HFFc6 (cell line): Measurements from ENCODE around the gene PSME1. TPM values are rescaled to one million over a fixed set of nuclear protein-coding genes. Genes with fewer than 3 reads are reported as not detected.

ENCODE experiments used
- DNase-seq: peaks from one replicate; pipeline ENCODE4 v3.0.0-alpha.2; 2018
- H3K27ac Mint-ChIP-seq: 2 replicates; pipeline ENCODE4 v1.8.0; 2020; ENCODE audit warnings: mild to moderate bottlenecking, mixed read lengths
- H3K27me3 Mint-ChIP-seq: 2 replicates; pipeline ENCODE4 v1.8.0; 2021; ENCODE audit warnings: mild to moderate bottlenecking, moderate library complexity, mixed read lengths; ENCODE audit not compliant: insufficient read depth
- H3K36me3 Mint-ChIP-seq: 2 replicates; pipeline ENCODE4 v1.8.0; 2021; ENCODE audit warnings: low read depth, mixed read lengths
- H3K4me1 Mint-ChIP-seq: 2 replicates; pipeline ENCODE4 v1.8.0; 2020; ENCODE audit warnings: low read depth, mixed read lengths
- H3K4me3 Mint-ChIP-seq: 2 replicates; pipeline ENCODE4 v1.8.0; 2020; ENCODE audit warnings: mild to moderate bottlenecking, moderate library complexity, mixed read lengths
- H3K9me3 Mint-ChIP-seq: 2 replicates; pipeline ENCODE4 v1.8.0; 2020; ENCODE audit warnings: mild to moderate bottlenecking, mixed read lengths
- CTCF ChIP-seq: fragments of 200-600 bp; sonication (generic); IDR thresholded peaks from 2 replicates; pipeline ENCODE4 v1.5.0; 2021; ENCODE audit warnings: antibody characterized with exemption, mild to moderate bottlenecking
- total RNA-seq, 6 experiments: library from RNA; stranded (reverse); fragmentation: NEBNext Ultra II Directional; extraction: Animal tissue kit (Norgen Biotek cat#: 25700); gene quantifications; 2 replicates in 1 of 6; 3 replicates in 5 of 6; pipeline ENCODE4 v1.2.3, GENCODE V29; 2021

The PSME1 gene
- total RNA-seq, 6 experiments from 2014 or later = 88.4 to 120 (median 113) TPM

DNA sequence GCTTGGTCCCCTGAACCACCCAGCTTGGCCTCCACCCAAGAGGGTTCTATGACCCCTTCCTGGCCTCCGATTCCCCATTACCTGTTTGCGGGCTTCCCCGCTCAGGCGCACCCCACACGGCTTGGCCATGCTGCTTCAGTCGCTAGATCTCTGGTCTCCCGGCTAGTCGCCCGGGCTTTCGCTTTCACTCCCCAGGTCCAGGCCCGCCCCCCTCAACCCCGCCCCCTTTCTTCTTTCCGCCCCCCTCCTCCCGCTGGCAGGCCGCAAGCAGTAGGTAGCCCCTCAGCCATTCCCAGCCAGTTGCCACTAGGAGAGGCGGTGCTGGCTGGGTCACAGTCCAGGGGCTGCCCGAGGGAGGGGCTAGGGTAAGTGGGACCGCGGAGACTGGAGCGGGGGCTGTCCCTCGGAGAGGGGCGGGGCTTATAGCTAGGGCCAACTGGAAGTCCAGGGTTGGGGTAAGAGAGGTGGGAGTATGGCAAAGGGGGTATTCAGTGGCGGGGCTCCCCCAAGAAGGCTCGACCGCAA is 10.5 kb downstream of the PSME1 start, which contains the start of gene PSME2:
Gene PSME2 (minus strand): TSS at position 158 of the 525 bp plus-strand sequence. CDS start 29 bp downstream, at position 129.
- peak; percentile 95 for DNase-seq
- peaks cover 13% of the 10 kb centered on the region for H3K36me3 Mint-ChIP-seq
- peak within 1 kb of the TSS; percentile 97 for H3K27ac Mint-ChIP-seq
- no peak for TF ChIP-seq CTCF
- H3K9me3 Mint-ChIP-seq = no peaks in the 10 kb centered on the region
- H3K27me3 Mint-ChIP-seq = peaks cover 7% of the 10 kb centered on the region
- peaks cover 55% of the 10 kb centered on the region for H3K4me1 Mint-ChIP-seq
- peak within 1 kb of the TSS; percentile 98 for H3K4me3 Mint-ChIP-seq

DNA sequence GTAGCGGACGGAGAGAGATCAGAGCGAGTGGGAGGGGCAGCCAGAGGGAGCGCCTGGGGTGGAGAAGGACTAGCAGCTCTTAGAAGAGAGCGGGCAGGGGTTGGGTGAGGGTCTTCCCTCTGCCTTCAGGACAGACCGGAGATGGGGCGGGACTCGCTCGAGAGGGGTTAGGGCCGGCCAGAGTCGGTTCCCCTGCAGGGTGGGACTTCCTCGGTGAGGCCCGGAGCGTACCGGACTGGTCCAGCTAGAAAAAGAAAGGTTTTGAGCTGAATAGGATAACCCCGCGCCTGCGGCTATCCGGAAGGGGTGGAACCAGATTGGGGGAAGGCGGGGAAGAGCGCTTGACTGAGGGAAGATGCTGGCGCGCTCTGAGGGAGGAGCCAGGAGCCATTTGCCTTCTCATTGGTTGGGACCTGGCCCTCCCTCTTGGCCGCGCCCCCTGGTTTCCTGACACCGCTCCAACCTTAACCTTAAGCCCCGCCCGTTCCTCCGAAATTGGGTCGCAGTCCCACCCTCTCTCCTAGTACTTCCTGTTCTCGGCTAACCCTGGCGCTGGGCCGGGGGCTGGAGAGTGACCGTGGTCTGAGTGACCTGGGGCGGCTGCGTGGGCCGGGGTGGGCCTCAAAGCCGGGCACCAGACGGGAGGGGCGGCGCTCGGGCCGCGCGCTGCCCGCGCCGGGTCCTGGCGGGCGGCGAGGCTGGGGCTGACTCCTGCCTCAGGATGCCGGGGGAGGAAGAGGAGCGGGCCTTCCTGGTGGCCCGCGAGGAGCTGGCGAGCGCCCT is 11.2 kb downstream of the PSME1 start, which contains the start of gene RNF31:
Gene RNF31 (plus strand): TSS at position 521 of the 783 bp plus-strand sequence. CDS start 201 bp downstream, at position 722.
- Mint-ChIP-seq H3K36me3 (peaks cover 13% of the 10 kb centered on the region), H3K27ac (peak within 1 kb of the TSS; percentile 97), H3K9me3 (no peaks in the 10 kb centered on the region), H3K27me3 (peaks cover 7% of the 10 kb centered on the region), H3K4me3 (peak within 1 kb of the TSS; percentile 98), H3K4me1 (peaks cover 50% of the 10 kb centered on the region)
- TF ChIP-seq CTCF = no peak
- peak; percentile 98 for DNase-seq

- Mint-ChIP-seq H3K4me3 (peak overlapping the region; percentile 98), H3K4me1 (peaks cover 45% of the 10 kb centered on the region), H3K9me3 (no peaks in the 10 kb centered on the region), H3K36me3 (peaks cover 13% of the 10 kb centered on the region), H3K27me3 (peaks cover 7% of the 10 kb centered on the region), H3K27ac (peak overlapping the region; percentile 40)
- TF ChIP-seq CTCF = no peak
- no peak for DNase-seq
Measured at GRCh38 chr14:24147761-24148428, 11.9 kb downstream of the PSME1 start.

DNA sequence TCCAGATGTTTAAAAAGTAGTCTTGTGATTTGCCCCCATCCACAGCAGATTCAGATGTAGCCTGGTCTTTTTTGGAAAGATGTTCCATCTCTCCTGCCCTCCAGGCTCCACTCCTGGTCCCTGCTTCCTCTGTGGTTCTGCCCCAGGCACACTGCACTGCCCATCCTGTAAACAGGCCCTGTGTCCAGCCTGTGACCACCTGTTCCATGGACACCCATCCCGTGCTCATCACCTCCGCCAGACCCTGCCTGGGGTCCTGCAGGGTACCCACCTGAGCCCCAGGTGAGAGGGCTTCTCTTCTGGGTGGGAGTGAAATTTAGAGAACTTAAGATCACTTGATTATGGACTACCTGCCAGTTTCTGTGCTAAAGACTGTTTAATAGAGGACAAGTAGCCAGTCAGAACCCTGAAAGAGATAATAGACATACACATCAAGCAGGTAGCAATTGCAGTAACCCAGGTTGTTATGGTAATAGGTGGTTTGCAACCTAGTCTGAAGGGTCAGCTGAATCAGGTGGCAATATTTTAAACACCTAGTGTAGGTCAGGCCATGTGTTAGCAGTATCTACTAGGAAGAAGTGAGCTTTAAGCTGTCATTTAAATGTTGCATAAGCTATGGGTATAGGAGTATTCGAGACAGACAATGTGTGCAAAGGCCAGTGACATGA is 13.4 kb downstream of the PSME1 start:
- no peak for TF ChIP-seq CTCF
- DNase-seq = no peak
- Mint-ChIP-seq H3K36me3 (peaks cover 3% of the 10 kb centered on the region), H3K27ac (no peak overlapping the region), H3K4me3 (peak overlapping the region; percentile 98; the same call in 1 of the 2 replicates), H3K27me3 (peaks cover 7% of the 10 kb centered on the region), H3K9me3 (no peaks in the 10 kb centered on the region), H3K4me1 (peaks cover 29% of the 10 kb centered on the region)

DNA sequence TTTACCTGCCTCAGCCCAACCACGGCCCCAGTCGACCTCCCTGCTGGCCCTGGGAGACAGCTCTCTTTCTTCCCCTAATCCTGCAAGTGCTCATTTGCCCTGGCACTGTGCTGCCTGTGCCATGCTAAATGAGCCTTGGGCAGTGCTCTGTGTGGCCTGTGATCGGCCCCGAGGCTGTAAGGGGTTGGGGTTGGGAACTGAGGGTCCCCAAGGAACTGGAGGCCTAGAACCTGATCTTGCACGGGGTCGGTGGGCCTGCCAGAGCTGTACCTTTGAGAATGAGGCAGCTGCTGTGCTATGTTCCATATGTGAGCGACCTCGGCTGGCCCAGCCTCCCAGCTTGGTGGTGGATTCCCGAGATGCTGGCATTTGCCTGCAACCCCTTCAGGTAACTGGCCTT is 14.1 kb downstream of the PSME1 start:
- H3K4me1 Mint-ChIP-seq = peaks cover 23% of the 10 kb centered on the region
- H3K9me3 Mint-ChIP-seq = no peaks in the 10 kb centered on the region
- peaks cover 7% of the 10 kb centered on the region for H3K27me3 Mint-ChIP-seq
- H3K36me3 Mint-ChIP-seq = peaks cover 7% of the 10 kb centered on the region; the same call in 1 of the 2 replicates
- no peak overlapping the region for H3K27ac Mint-ChIP-seq
- no peak for DNase-seq
- no peak for TF ChIP-seq CTCF
- H3K4me3 Mint-ChIP-seq = no peak overlapping the region
